Measurements from ENCODE around the gene TNS3. TPM values are rescaled to one million over a fixed set of nuclear protein-coding genes. Genes with fewer than 3 reads are reported as not detected.

The TNS3 gene
- total RNA-seq, 1 experiment from 2014 or later, result 135 TPM

- CTCF ChIA-PET, result no interaction called here
- intact Hi-C loops (cut with micrococcal nuclease; ENCODE audit: unreplicated experiment), result no loop called here
- Mint-ChIP-seq H3K27me3 (ENCODE audit: unreplicated experiment) (no peaks in the 10 kb centered on the region), H3K9me3 (ENCODE audit: low read depth, unreplicated experiment) (no peaks in the 10 kb centered on the region), H3K4me3 (ENCODE audit: low read depth, unreplicated experiment) (no peak overlapping the region), H3K4me1 (ENCODE audit: low read depth, unreplicated experiment) (no peaks in the 10 kb centered on the region), H3K36me3 (ENCODE audit: insufficient read depth, unreplicated experiment) (no peaks in the 10 kb centered on the region), H3K27ac (ENCODE audit: unreplicated experiment) (no peak overlapping the region)
- no peak for TF ChIP-seq CTCF (IDR thresholded peaks at IDR 0.05; ENCODE audit: unreplicated experiment)
- DNase-seq, result no peak
- no TSS peak for BruUV-seq (replicated peaks)
These were observed 347.9 kb downstream of the TNS3 start for GRCh38 chr7:47233996-47234395.

GRCh38 chr7:47232751-47233412 is 349.0 kb downstream of the TNS3 start:
- DNase-seq, result no peak
- intact Hi-C loops (cut with micrococcal nuclease; ENCODE audit: unreplicated experiment), result no loop called here
- Mint-ChIP-seq H3K4me1 (ENCODE audit: low read depth, unreplicated experiment) (no peaks in the 10 kb centered on the region), H3K9me3 (ENCODE audit: low read depth, unreplicated experiment) (no peaks in the 10 kb centered on the region), H3K36me3 (ENCODE audit: insufficient read depth, unreplicated experiment) (no peaks in the 10 kb centered on the region), H3K4me3 (ENCODE audit: low read depth, unreplicated experiment) (no peak overlapping the region), H3K27me3 (ENCODE audit: unreplicated experiment) (no peaks in the 10 kb centered on the region), H3K27ac (ENCODE audit: unreplicated experiment) (no peak overlapping the region)
- BruUV-seq (replicated peaks), result no TSS peak
- CTCF ChIA-PET, result no interaction called here
- no peak for TF ChIP-seq CTCF (IDR thresholded peaks at IDR 0.05; ENCODE audit: unreplicated experiment)

- DNase-seq, result no peak
- CTCF ChIA-PET, result interaction anchor here (0.9 kb wide), 1 partner anchor 983 kb away, joined by 3 read pairs; no protein-coding TSS in a partner anchor
- no peaks in the 10 kb centered on the region for H3K36me3 Mint-ChIP-seq (ENCODE audit: insufficient read depth, unreplicated experiment)
- intact Hi-C loops (cut with micrococcal nuclease; ENCODE audit: unreplicated experiment), result no loop called here
- H3K27ac Mint-ChIP-seq (ENCODE audit: unreplicated experiment), result no peak overlapping the region
- H3K4me1 Mint-ChIP-seq (ENCODE audit: low read depth, unreplicated experiment), result no peaks in the 10 kb centered on the region
- no peaks in the 10 kb centered on the region for H3K27me3 Mint-ChIP-seq (ENCODE audit: unreplicated experiment)
- H3K4me3 Mint-ChIP-seq (ENCODE audit: low read depth, unreplicated experiment), result no peak overlapping the region
- TF ChIP-seq CTCF (IDR thresholded peaks at IDR 0.05; ENCODE audit: unreplicated experiment), result no peak
- BruUV-seq (replicated peaks), result no TSS peak
- H3K9me3 Mint-ChIP-seq (ENCODE audit: low read depth, unreplicated experiment), result no peaks in the 10 kb centered on the region
These were observed 350.3 kb downstream of the TNS3 start for GRCh38 chr7:47231627-47232026.

GRCh38 chr7:47231032-47231431 is 350.9 kb downstream of the TNS3 start:
- no peak overlapping the region for H3K4me3 Mint-ChIP-seq (ENCODE audit: low read depth, unreplicated experiment)
- TF ChIP-seq CTCF (IDR thresholded peaks at IDR 0.05; ENCODE audit: unreplicated experiment), result no peak
- DNase-seq, result no peak
- H3K9me3 Mint-ChIP-seq (ENCODE audit: low read depth, unreplicated experiment), result no peaks in the 10 kb centered on the region
- no peaks in the 10 kb centered on the region for H3K4me1 Mint-ChIP-seq (ENCODE audit: low read depth, unreplicated experiment)
- no peak overlapping the region for H3K27ac Mint-ChIP-seq (ENCODE audit: unreplicated experiment)
- intact Hi-C loops (cut with micrococcal nuclease; ENCODE audit: unreplicated experiment), result no loop called here
- no TSS peak for BruUV-seq (replicated peaks)
- no peaks in the 10 kb centered on the region for H3K36me3 Mint-ChIP-seq (ENCODE audit: insufficient read depth, unreplicated experiment)
- CTCF ChIA-PET, result interaction anchor here (0.9 kb wide), 1 partner anchor 982 kb away, joined by 3 read pairs; no protein-coding TSS in a partner anchor
- no peaks in the 10 kb centered on the region for H3K27me3 Mint-ChIP-seq (ENCODE audit: unreplicated experiment)
